KBM-7 (cell line): Measurements from ENCODE around the gene GAL3ST3.
"Not testable (repeated sequence)": the region's sequence is repeated elsewhere in the genome, so short reads cannot be mapped to it uniquely, and the experiment has no call there.

ENCODE experiments used
- DNase-seq: peaks from one replicate; pipeline ENCODE4 v3.0.0-alpha.2; 2015
- in situ Hi-C: fragments of 300-500 bp; cut with MboI; formaldehyde crosslinking; loops from 2 replicates; pipeline ENCODE4 v1.14.3; 2020; ENCODE audit warnings: low sequenced_read_pairs, low pct_unique_long_range_greater_than_20kb, mixed read lengths

The GAL3ST3 gene, protein sequence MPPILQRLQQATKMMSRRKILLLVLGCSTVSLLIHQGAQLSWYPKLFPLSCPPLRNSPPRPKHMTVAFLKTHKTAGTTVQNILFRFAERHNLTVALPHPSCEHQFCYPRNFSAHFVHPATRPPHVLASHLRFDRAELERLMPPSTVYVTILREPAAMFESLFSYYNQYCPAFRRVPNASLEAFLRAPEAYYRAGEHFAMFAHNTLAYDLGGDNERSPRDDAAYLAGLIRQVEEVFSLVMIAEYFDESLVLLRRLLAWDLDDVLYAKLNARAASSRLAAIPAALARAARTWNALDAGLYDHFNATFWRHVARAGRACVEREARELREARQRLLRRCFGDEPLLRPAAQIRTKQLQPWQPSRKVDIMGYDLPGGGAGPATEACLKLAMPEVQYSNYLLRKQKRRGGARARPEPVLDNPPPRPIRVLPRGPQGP

DNA sequence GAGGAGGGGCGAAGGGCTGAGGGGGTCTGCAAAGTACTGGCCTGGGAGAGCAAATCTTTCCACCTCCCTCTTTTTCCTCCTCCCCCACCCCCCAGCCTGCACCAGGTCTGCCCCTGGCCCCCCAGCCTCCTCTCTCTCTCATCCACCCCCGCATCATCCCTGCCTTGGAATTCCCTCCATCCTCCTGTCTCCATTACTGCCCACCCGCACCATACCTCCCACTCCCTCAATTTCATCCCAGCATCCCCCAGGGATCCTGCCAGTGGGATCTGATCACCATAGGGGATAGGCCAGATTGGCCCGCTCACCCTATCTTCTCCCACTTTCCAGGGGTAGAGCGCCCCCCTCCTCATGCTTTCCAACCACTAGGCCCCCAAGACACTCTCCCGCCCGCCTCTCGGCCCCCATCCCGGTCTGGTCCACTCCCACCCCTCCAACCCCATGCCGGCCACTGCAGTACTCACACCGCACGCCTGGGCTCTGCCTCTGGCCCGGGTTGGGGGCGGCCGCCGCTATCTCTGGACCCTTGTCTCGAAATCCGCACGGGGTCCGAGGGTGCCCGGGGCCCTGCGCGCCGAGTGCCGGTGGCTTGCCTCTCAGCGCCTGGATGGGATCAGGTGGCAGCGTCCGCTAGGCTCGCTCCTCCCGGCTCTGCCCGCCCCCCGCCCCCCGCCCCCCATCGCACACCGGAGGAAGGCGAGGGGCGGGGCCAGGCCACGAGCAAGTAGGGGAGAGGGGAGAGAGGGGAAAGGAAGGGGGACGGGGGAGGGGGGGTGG, at the start of gene GAL3ST3:
Gene GAL3ST3, minus strand, starts transcription at position 615 of the 777 bp plus-strand sequence. CDS start 3,746 bp downstream, outside the sequence.
- no peak for DNase-seq
- in situ Hi-C loops, result no loop called here

DNA sequence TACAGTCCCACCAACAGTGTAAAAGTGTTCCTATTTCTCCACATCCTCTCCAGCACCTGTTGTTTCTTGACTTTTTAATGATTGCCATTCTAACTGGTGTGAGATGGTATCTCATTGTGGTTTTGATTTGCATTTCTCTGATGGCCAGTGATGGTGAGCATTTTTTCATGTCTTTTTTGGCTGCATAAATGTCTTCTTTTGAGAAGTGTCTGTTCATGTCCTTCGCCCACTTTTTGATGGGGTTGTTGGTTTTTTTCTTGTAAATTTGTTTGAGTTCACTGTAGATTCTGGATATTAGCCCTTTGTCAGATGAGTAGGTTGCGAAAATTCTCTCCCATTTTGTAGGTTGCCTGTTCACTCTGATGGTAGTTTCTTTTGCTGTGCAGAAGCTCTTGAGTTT, 43.2 kb upstream of the GAL3ST3 start:
- DNase-seq, in situ Hi-C loops: not testable (repeated sequence)

DNA sequence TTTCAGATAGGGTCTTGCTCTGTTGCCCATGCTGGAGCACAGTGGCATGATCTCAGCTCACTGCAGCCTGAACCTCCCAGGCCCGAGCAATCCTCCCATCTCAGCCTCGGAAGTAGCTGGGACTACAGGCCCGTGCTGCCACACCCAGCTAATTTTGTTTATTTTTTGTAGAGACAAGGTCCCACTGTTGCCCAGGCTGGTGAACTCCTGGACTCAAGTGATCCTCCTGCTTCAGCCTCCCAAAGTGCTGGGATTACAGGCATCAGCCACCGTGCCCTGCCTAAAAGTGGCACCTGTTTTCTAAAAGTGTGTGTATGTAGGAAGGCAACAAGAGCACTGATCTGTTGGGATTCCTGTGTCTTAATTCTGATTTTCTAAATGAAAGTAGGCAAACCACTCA, 41.3 kb upstream of the GAL3ST3 start:
- DNase-seq, result no peak
- in situ Hi-C loops, result no loop called here

DNA sequence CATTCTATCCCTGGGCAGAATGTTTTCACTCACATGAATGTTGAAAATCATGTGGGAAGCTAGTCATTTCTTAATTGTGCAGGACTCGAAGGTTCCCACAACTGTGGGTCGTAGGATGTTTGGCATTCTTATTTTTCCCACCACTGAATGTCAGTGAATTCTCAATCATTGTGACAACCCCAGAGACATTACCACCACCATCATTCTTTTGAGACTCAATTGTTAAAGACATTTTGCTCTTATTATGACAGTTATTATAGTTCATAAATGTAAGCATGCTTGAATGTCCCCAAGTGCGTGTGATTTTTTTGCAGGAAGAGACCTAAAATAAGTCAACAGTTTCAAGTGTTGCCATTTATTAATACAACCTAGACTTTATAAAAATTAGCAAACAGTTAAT, 40.1 kb upstream of the GAL3ST3 start:
- in situ Hi-C loops, result no loop called here
- no peak for DNase-seq

DNA sequence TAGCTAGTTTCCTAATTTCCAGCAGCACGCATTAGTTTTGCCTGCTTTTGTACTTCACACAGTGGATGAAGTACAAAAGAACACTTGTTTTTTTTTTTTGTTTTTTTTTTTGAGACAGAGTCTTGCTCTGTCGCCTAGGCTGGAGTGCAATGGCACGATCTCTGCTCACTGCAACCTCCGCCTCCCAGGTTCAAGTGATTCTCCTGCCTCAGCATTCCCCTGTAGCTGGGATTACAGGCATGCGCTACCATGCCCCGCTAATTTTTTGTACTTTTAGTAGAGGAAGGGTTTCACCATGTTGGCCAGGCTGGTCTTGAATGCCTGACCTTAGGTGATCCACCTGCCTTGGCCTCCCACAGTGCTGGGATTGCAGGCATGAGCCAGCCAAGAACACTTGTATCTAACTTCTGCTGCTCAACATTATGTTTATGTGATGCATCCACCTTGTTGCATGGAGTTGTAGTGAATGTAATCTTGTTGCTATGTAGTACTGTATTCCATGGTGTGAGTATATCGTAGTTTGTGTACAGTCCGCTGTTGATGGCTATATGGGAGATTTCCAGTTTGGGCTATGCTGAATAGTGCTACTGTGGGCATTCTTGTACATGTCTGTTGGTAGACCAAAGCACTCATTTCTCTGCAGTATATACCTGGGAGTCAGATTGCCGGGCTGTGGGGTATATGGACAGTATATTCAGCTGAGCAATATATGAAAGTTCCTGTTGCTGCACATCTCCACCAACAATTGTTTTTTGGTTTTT, 38.4 kb upstream of the GAL3ST3 start:
- in situ Hi-C loops, result no loop called here
- no peak for DNase-seq

DNA sequence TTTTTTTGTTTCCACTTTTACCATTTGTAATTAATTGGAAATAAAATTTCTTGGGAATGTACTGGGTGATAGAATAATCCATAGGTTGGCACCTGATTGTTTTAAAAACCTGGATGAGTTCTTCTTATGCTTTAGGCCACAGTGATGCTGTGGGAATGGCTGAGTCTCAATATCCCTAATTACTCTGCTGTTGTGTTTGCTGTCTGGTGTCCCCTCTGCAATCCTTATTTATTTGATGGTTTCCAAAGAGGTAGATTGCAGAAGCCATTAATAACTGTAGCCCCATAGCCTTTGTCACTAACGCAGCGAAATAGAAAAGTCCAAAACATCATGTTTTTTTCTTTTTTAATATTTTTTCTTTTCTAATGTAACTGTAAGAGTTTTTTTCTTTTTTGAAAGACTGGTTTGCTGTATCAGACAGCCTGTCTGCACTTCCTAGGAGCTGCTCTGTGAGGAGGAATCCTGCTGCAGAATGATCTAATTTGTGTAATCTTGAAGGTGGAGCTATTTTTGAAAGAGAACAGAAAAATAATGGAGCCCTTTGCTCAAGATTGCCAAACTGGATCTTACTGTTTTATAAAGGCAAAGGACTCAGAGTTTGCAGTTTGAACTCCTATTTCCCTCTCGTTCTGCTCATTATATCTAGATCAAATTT, 36.0 kb upstream of the GAL3ST3 start:
- DNase-seq, result no peak
- in situ Hi-C loops, result no loop called here

DNA sequence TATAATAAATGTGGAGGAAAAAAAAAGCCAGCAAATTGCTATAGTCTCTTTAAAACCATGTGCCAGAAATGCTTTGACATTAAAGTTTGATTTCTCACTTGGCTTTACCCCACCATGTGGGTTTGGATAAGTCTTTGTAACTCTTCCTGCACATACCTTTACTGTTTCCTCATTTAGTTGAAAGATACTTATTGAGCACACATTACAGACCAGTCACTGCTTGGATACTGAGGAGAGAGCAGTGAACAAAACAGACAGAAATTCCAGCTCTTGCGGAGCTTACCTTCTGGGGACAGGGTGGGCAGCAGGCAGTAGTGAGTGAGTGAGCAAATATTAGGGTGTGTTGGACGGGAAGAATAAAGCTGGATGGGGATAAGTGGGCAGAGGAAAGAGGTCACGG, 34.8 kb upstream of the GAL3ST3 start:
- in situ Hi-C loops, result no loop called here
- no peak for DNase-seq

DNA sequence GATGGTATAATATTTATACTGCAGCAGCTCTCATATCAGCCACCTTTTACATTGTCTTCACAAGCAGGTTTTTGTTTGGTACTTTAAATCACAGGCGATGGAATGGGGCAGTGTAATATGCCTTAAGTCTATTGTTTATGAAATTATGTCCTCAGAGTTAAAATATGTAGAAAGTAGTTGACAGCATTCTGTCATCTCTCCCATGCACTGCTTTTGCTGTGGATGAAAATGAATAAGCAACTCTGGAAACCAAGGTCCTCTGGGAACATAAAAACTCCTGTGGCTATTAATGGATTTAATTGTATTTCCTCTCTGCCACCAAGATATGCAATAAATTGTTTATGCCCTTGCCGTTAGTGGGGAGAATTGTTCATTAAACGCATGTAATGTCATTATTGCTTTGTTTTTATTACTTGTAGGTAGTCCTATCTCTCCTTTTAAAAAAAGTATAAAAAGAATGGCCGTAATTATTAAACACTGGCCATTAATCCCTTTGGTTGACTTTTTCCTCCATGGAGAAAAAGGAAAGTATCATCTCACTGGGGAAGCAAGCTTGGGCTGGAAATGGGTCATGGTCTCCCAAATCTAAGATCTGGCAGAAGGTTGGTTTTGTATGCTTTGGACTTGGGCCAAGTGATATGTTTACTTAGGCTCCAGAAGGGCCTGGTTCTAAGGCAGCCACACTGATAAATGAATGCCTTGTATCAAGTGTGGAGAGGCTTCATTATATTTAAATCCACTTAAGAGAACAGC, 34.2 kb upstream of the GAL3ST3 start:
- in situ Hi-C loops, result no loop called here

DNA sequence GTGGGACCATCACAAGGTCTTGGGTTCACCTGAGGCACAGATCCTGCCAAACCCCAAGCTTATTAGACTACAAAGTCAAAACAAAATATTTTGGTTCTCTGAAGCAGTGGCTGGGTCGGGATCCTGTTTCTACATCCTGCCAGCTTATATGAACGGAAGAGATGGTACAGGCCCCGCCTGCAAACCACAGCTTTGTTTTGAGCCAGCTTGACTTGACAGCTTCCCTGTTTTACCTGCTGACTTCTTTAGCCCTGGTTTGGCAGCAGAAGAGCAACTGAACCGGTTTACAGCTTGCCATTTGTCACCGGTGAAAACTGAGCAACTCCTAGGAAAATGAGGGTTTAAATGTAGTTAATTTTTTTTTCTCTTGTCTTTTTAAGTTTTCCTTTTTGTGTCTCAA, 32.5 kb upstream of the GAL3ST3 start:
- peak; percentile 83 for DNase-seq
- in situ Hi-C loops, result no loop called here

More for the DNA sequence above, 34.2 kb upstream of the GAL3ST3 start:
- no peak for DNase-seq

DNA sequence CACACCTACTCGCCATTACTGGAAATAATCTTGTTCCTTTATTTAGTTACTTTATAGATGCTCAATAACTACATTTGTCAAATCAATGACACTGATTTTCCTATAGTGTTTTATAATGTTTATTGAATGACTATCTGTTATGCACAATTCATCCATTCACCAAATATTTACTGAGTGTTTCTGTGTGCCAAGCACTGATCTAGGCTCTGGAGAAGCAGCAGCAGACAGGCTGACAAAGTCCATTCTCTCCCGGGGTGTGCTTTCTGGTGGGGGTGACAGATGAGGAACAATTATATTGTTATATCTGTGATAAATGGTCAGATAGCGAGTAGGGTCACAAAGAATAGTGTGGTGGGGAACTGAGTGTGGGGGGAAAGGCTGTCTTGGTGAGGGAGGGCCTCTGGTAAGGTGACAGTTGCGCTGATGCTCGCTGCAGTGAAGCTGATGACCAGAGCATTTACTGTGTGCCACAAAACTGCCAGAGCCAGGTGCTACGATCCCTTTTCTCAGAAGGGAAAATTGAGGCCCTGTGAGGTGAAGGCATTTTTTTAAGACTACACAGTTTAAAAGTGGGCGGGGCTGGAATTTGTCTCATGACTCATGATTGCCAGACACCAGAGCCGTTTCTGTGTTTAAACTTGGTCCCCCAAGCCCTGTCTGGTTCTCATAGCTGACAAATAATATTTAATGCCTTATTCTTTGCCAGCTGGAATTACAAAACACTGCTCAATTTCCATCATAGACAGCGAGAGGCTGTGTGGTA, 31.3 kb upstream of the GAL3ST3 start:
- no peak for DNase-seq
- in situ Hi-C loops, result no loop called here

DNA sequence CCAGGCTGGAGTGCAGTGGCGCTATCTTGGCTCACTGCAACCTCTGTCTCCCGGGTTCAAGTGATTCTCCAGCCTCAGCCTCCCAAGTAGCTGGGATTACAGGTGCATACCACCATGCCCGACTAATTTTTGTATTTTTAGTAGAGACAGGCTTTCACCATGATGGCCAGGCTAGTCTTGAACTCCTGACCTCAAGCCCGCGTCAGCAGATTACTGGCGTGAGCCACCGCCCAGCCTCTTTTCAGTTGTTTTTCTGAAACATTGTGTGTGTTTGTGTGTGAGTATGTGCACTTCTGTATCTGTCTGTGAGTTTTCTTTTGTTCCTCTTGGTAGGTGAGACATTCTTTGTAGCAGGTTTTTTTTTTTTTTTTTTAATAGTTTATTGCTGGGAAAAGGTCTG, 30.0 kb upstream of the GAL3ST3 start:
- in situ Hi-C loops, DNase-seq: not testable (repeated sequence)

DNA sequence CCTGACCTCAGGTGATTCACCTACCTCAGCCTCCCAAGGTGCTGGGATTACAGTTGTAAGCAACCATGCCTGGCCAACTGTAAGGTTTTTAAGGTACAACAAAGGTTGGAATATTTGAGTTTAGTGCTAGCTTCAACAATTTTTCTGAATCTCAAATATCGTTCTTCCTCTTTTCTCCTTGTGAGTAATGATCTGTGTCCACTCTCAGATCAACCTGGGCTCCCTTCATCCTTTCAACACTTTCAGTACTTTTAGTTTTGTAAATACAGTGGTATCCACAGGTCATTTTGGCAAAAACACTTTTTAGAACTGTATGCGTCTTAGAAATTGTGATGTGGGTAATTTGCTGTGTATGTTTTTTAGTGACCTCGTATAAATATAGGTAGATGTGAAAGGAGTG, 29.0 kb upstream of the GAL3ST3 start:
- in situ Hi-C loops, result no loop called here
- DNase-seq, result no peak

DNA sequence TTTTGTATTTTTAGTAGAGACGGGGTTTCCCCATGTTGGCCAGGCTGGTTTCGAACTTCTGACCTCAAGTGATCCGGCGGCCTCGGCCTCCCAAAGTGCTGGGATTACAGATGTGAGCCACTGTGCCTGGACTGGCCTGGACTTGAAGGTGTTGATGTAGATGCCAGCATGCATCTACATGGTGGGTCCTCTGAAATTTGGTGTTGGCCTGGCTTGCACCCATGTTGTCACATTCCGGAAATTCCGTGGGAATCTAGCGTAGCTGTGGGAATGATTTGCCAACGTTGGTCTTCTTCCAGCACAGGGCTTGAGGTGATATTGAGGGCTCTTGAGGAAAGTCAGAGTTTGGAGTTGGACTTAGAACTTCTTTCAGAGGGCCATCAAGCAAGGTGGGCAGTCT, 27.6 kb upstream of the GAL3ST3 start:
- no peak for DNase-seq
- in situ Hi-C loops, result no loop called here

DNA sequence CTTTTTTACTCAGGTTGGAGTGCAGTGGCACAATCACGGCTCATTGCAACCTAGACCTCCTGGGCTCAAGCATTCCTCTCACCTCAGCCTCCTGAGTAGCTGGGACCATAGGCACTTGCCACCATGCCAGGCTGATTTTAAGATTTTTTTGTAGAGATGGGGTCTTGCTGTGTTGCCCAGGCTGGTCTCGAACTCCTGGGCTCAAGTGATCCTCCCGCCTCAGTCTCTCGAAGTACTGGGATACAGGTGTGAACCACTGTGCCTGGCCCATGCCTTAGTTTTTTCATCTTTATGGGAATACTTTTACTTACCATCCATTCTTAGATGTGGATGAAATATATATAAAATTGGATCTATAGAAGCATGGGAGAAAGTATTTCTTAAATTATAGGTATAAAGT, 26.3 kb upstream of the GAL3ST3 start:
- in situ Hi-C loops, result no loop called here
- no peak for DNase-seq

DNA sequence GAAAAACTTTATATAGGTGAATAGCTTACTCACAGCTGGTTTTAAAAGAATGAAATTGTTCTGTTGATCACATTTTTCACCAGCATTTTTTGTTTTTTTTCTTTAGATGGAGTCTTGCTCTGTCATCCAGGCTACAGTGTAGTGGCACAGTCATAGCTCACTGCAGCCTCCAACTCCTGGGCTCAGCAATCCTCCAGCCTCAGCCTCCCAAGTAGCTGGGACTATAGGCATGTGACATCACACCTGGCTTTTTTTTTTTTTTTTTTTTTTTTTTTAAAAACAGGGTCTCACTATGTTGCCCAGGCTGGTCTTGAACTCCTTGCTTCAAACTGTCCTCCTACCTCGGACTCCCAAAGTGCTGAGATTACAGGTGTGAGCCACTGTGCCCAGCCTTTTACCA, 24.7 kb upstream of the GAL3ST3 start:
- in situ Hi-C loops, result no loop called here
- DNase-seq, result no peak

DNA sequence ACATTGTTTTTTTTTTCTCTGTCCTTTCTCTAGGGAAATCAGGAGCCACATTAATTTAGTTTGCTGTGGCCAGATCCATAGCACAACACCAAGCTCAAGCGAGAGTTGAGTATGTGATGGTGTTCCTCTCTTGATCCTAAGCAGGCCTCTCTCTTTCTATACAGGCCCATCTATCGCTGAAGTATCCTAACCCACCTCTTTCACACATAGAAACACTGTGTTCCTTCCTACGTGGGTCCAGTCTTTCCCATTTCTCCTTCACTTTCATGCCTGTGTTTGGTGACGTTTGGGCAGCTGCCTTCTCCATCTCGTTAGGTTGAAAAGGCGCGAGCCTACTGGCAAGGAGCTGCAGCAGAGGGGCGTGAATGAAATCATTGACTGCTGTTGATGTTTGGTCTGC, 23.6 kb upstream of the GAL3ST3 start:
- no peak for DNase-seq
- in situ Hi-C loops, result no loop called here

DNA sequence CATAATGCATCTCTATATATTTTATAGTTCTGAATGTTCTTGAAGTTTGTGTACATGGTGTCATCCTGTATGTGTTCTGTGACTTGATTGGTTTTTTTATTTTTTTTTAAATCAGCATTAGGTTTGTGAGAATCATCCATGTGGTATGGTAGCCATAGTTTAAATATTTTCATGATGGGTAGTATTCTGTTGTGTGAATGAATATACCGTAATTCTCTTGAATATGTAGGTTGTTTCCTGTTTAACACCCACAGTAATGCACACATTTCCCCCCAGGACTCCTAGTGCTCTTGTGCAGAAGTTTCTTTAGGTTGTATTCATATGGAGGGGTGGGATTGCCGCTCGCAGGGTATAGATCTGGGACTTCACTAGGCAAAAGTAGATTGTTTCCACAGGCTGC, 23.1 kb upstream of the GAL3ST3 start:
- DNase-seq, result no peak
- in situ Hi-C loops, result no loop called here

DNA sequence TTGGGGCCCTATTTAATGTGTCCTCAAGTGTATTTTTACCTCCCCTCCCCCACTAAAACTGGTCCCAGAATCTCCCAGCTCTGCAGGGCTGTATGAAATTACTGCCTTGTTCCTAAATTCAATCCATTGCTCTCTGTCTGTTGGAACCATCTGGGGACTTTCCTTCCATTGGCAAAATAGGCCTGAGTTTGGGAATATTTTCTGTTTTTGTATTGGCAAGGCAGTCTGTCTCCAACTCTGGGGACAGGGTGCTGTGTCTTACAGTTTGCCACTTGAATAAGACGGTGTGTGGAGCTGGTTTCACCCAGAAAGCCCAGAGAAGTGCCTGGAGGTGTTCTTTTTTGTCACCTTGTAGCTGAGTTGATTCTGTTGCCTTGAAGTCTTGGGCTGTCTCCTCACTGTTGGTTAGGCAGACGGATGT, 22.4 kb upstream of the GAL3ST3 start:
- no peak for DNase-seq
- in situ Hi-C loops, result no loop called here
